ENCODE data around the gene SMPD3.

GRCh38 chr16:68466174-68466573 is 17.9 kb upstream of the SMPD3 start:
- TF ChIP-seq YY1 (IDR thresholded peaks at IDR 0.05; ENCODE audit: borderline replicate concordance in 1 of 3, control insufficient read depth in 1 of 3, extremely low read depth in 1 of 3, insufficient read depth in 3 of 3, insufficient read length in 1 of 3, insufficient replicate concordance in 2 of 3, low read depth in 1 of 3, low read length in 2 of 3) (no peak), ZNF316 (IDR thresholded peaks at IDR 0.05) (no peak), MAX (CRISPR knock-in tag; IDR thresholded peaks at IDR 0.05) (no peak), CTCF (IDR thresholded peaks at IDR 0.05 in 2 of 3, conservative IDR thresholded peaks at IDR 0.05 in 1 of 3; ENCODE audit: insufficient read depth in 2 of 3, low read depth in 1 of 3, low read length in 3 of 3) (no peak), ZBTB17 (CRISPR knock-in tag; IDR thresholded peaks at IDR 0.05) (no peak), HMGXB4 (CRISPR knock-in tag; IDR thresholded peaks at IDR 0.05) (no peak)
- TF ChIP-seq, protein P1, sequence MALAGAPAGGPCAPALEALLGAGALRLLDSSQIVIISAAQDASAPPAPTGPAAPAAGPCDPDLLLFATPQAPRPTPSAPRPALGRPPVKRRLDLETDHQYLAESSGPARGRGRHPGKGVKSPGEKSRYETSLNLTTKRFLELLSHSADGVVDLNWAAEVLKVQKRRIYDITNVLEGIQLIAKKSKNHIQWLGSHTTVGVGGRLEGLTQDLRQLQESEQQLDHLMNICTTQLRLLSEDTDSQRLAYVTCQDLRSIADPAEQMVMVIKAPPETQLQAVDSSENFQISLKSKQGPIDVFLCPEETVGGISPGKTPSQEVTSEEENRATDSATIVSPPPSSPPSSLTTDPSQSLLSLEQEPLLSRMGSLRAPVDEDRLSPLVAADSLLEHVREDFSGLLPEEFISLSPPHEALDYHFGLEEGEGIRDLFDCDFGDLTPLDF (CRISPR knock-in tag; IDR thresholded peaks at IDR 0.05), result no peak
